ENCODE results near the gene RTKN.

RTKN gene

GRCh38 chr2:74392449-74392743 is 49.3 kb downstream of the RTKN start:
- POLR2A ChIA-PET = no interaction called here
- H3K4me3 ChIP-seq (ENCODE audit: control insufficient read depth in 1 of 7, extremely low read depth in 1 of 7, insufficient read depth in 4 of 7, low read depth in 2 of 7, low read length in 6 of 7) = peak overlapping the region in 4 of 7 experiments; percentile 90 to 98 (median 94)
- CTCF ChIA-PET = interaction anchor here (0.7 to 2.6 kb wide), 4 partner anchors 21 to 195 kb away, joined by 3 to 10 read pairs (median 5); no protein-coding TSS in a partner anchor
- no peaks in the 10 kb centered on the region for H3K36me3 ChIP-seq (ENCODE audit: control insufficient read depth in 4 of 4, insufficient read depth in 4 of 4, low read length in 3 of 4)
- H3K9me3 ChIP-seq (ENCODE audit: control extremely low read depth in 1 of 5, control insufficient read depth in 4 of 5, insufficient read depth in 2 of 5, low read depth in 1 of 5, low read length in 4 of 5) = no peaks in the 10 kb centered on the region
- H3K27ac ChIP-seq (ENCODE audit: insufficient read depth in 1 of 2, low read depth in 1 of 2, low read length in 2 of 2, poor library complexity in 1 of 2, severe bottlenecking in 2 of 2) = no peak overlapping the region
- no peak for DNase-seq
- 85% methylated on average over 12 of the region's 13 CpGs for WGBS (ENCODE audit: insufficient coverage)
- no peaks in the 10 kb centered on the region for H3K27me3 ChIP-seq (replicated peaks in 2 of 5; ENCODE audit: control insufficient read depth in 4 of 5, insufficient read depth in 5 of 5, low read length in 4 of 5)
- peaks cover 11 to 19% (median 14%) of the 10 kb centered on the region in 4 experiments for H3K4me1 ChIP-seq (ENCODE audit: control extremely low read depth in 1 of 4, control insufficient read depth in 4 of 4, insufficient read depth in 4 of 4, low read length in 3 of 4)

- ChIA-PET CTCF (interaction anchor here (0.7 to 4.0 kb wide), 9 partner anchors 8 to 195 kb away, joined by 3 to 29 read pairs (median 5); partner anchors contain the start of gene DCTN1), POLR2A (interaction anchor here (0.6 kb wide), 2 partner anchors 57 to 74 kb away, joined by 3 read pairs; no protein-coding TSS in a partner anchor)
- H3K4me3 ChIP-seq (ENCODE audit: control insufficient read depth in 1 of 7, extremely low read depth in 1 of 7, insufficient read depth in 4 of 7, low read depth in 2 of 7, low read length in 6 of 7) = peak overlapping the region; percentile 70 to 98 (median 90)
- WGBS (ENCODE audit: insufficient coverage) = 2% methylated on average over 38 of the region's 62 CpGs
- H3K9me3 ChIP-seq (ENCODE audit: control extremely low read depth in 1 of 5, control insufficient read depth in 4 of 5, insufficient read depth in 2 of 5, low read depth in 1 of 5, low read length in 4 of 5) = no peaks in the 10 kb centered on the region
- DNase-seq = peak; percentile 95 to 97 (median 96)
- H3K27ac ChIP-seq (ENCODE audit: insufficient read depth in 1 of 2, low read depth in 1 of 2, low read length in 2 of 2, poor library complexity in 1 of 2, severe bottlenecking in 2 of 2) = peak overlapping the region; percentile 97 to 98
- no peaks in the 10 kb centered on the region for H3K36me3 ChIP-seq (ENCODE audit: control insufficient read depth in 4 of 4, insufficient read depth in 4 of 4, low read length in 3 of 4)
- H3K4me1 ChIP-seq (ENCODE audit: control extremely low read depth in 1 of 4, control insufficient read depth in 4 of 4, insufficient read depth in 4 of 4, low read length in 3 of 4) = peaks cover 11 to 19% (median 14%) of the 10 kb centered on the region in 4 experiments
- H3K27me3 ChIP-seq (replicated peaks in 2 of 5; ENCODE audit: control insufficient read depth in 4 of 5, insufficient read depth in 5 of 5, low read length in 4 of 5) = no peaks in the 10 kb centered on the region
Measured at GRCh38 chr2:74391580-74392448, 49.9 kb downstream of the RTKN start.

DNA sequence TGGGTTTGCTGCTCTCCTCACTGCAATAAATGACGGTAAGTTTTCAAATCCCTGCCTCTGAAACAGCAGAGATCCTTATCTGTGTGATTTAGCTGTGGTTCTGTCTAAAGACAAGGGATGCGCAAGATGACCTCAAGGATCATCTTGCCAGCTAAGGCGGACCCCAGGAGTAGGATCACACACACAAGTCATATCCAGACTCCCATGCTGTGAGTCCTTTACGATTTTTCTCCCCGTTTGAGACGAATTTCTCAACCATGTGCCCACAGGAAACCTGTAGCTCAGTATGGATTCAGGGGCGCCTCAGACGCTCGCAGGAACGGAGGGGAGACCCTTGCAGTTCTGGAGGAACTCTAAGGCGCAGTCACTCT is 50.5 kb downstream of the RTKN start:
- H3K36me3 ChIP-seq (ENCODE audit: control insufficient read depth in 4 of 4, insufficient read depth in 4 of 4, low read length in 3 of 4) = no peaks in the 10 kb centered on the region
- H3K9me3 ChIP-seq (ENCODE audit: control extremely low read depth in 1 of 5, control insufficient read depth in 4 of 5, insufficient read depth in 2 of 5, low read depth in 1 of 5, low read length in 4 of 5) = no peaks in the 10 kb centered on the region
- H3K27ac ChIP-seq (ENCODE audit: insufficient read depth in 1 of 2, low read depth in 1 of 2, low read length in 2 of 2, poor library complexity in 1 of 2, severe bottlenecking in 2 of 2) = peak overlapping the region; percentile 97 to 98
- POLR2A ChIA-PET = interaction anchor here (0.6 kb wide), 2 partner anchors 56 to 74 kb away, joined by 3 read pairs; no protein-coding TSS in a partner anchor
- H3K4me3 ChIP-seq (ENCODE audit: control insufficient read depth in 1 of 7, extremely low read depth in 1 of 7, insufficient read depth in 4 of 7, low read depth in 2 of 7, low read length in 6 of 7) = peak overlapping the region; percentile 70 to 98 (median 90)
- peak in 2 of 3 donors; percentile 48 to 61 for DNase-seq
- 0% methylated on average over 10 of the region's 11 CpGs for WGBS (ENCODE audit: insufficient coverage)
- H3K4me1 ChIP-seq (ENCODE audit: control extremely low read depth in 1 of 4, control insufficient read depth in 4 of 4, insufficient read depth in 4 of 4, low read length in 3 of 4) = peaks cover 11 to 19% (median 14%) of the 10 kb centered on the region in 4 experiments
- H3K27me3 ChIP-seq (replicated peaks in 2 of 5; ENCODE audit: control insufficient read depth in 4 of 5, insufficient read depth in 5 of 5, low read length in 4 of 5) = no peaks in the 10 kb centered on the region
- CTCF ChIA-PET = interaction anchor here (0.6 to 4.0 kb wide), 9 partner anchors 9 to 181 kb away, joined by 3 to 29 read pairs (median 5); partner anchors contain the start of gene DCTN1

GRCh38 chr2:74390606-74391005 is 51.1 kb downstream of the RTKN start:
- no peak for DNase-seq

DNA sequence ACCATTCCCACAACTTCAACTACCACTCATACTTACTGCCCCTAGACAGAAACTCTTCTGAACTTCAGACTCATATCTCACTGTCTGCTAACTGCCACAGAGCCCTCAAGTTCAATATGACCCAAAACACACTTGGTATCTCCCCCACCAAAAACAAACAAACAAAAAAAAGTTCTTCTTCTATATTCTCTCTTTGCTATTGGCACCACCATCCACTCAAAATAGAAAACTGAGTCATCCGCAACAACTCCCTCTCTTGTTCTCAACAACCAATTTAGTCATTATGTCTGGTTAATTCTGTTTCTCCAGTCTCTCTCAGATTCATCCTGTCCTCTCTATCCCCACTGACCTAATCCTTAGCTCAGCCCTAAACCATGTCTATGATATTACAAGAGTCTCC is 54.4 kb downstream of the RTKN start:
- WGBS (ENCODE audit: insufficient coverage) = 100% methylated on average over 1 of the region's 1 CpG
- H3K4me1 ChIP-seq (ENCODE audit: control extremely low read depth in 1 of 4, control insufficient read depth in 4 of 4, insufficient read depth in 4 of 4, low read length in 3 of 4) = peaks cover 11 to 19% (median 14%) of the 10 kb centered on the region in 4 experiments
- no peak overlapping the region for H3K4me3 ChIP-seq (ENCODE audit: control insufficient read depth in 1 of 7, extremely low read depth in 1 of 7, insufficient read depth in 4 of 7, low read depth in 2 of 7, low read length in 6 of 7)
- ChIA-PET POLR2A (no interaction called here), CTCF (interaction anchor here (1.4 kb wide), 1 partner anchor 12 kb away, joined by 4 read pairs; no protein-coding TSS in a partner anchor)
- no peaks in the 10 kb centered on the region for H3K9me3 ChIP-seq (ENCODE audit: control extremely low read depth in 1 of 5, control insufficient read depth in 4 of 5, insufficient read depth in 2 of 5, low read depth in 1 of 5, low read length in 4 of 5)
- no peak for DNase-seq
- H3K36me3 ChIP-seq (ENCODE audit: control insufficient read depth in 4 of 4, insufficient read depth in 4 of 4, low read length in 3 of 4) = peaks cover 0 to 22% (median 6%) of the 10 kb centered on the region in 4 experiments
- H3K27ac ChIP-seq (ENCODE audit: insufficient read depth in 1 of 2, low read depth in 1 of 2, low read length in 2 of 2, poor library complexity in 1 of 2, severe bottlenecking in 2 of 2) = no peak overlapping the region
- no peaks in the 10 kb centered on the region for H3K27me3 ChIP-seq (replicated peaks in 2 of 5; ENCODE audit: control insufficient read depth in 4 of 5, insufficient read depth in 5 of 5, low read length in 4 of 5)

More at GRCh38 chr2:74390606-74391005, 51.1 kb downstream of the RTKN start:
- Histone ChIP-seq H3K27ac (ENCODE audit: insufficient read depth in 1 of 2, low read depth in 1 of 2, low read length in 2 of 2, poor library complexity in 1 of 2, severe bottlenecking in 2 of 2) (no peak overlapping the region), H3K4me1 (ENCODE audit: control extremely low read depth in 1 of 4, control insufficient read depth in 4 of 4, insufficient read depth in 4 of 4, low read length in 3 of 4) (peaks cover 11 to 19% (median 14%) of the 10 kb centered on the region in 4 experiments), H3K4me3 (ENCODE audit: control insufficient read depth in 1 of 7, extremely low read depth in 1 of 7, insufficient read depth in 4 of 7, low read depth in 2 of 7, low read length in 6 of 7) (peak overlapping the region in 6 of 7 experiments; percentile 76 to 98 (median 92)), H3K36me3 (ENCODE audit: control insufficient read depth in 4 of 4, insufficient read depth in 4 of 4, low read length in 3 of 4) (peaks cover 0 to under 1% (median 0%) of the 10 kb centered on the region in 4 experiments), H3K27me3 (replicated peaks in 2 of 5; ENCODE audit: control insufficient read depth in 4 of 5, insufficient read depth in 5 of 5, low read length in 4 of 5) (no peaks in the 10 kb centered on the region), H3K9me3 (ENCODE audit: control extremely low read depth in 1 of 5, control insufficient read depth in 4 of 5, insufficient read depth in 2 of 5, low read depth in 1 of 5, low read length in 4 of 5) (no peaks in the 10 kb centered on the region)
- WGBS (ENCODE audit: insufficient coverage) = 80% methylated on average over 1 of the region's 5 CpGs
- ChIA-PET POLR2A (interaction anchor here (0.6 to 0.7 kb wide), 2 partner anchors 56 to 415 kb away, joined by 3 read pairs; no protein-coding TSS in a partner anchor), CTCF (interaction anchor here (0.6 to 4.0 kb wide), 7 partner anchors 9 to 180 kb away, joined by 3 to 29 read pairs (median 7); no protein-coding TSS in a partner anchor)

DNA sequence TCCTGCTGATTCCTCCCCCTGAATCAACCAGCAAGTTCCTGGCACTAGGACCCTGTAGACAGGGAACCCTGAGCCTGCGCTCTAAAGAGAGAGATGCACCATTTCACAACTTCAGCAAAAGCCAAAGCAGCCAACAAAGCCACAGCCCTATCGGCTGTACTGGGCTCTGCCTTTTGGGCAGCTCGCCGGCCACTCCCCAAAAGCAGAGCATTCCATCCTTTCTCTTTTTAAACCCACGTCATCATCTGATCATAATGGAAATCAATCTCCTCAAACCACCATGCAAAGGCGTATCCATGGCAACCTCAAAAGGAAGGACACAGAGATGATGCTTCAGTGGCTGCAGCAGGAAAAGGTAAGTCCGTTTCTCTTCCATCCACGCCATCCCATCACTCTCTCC is 56.3 kb downstream of the RTKN start:
- H3K27me3 ChIP-seq (replicated peaks in 2 of 5; ENCODE audit: control insufficient read depth in 4 of 5, insufficient read depth in 5 of 5, low read length in 4 of 5) = no peaks in the 10 kb centered on the region
- ChIA-PET POLR2A (no interaction called here), CTCF (no interaction called here)
- no peak overlapping the region for H3K27ac ChIP-seq (ENCODE audit: insufficient read depth in 1 of 2, low read depth in 1 of 2, low read length in 2 of 2, poor library complexity in 1 of 2, severe bottlenecking in 2 of 2)
- WGBS (ENCODE audit: insufficient coverage) = 89% methylated on average over 5 of the region's 8 CpGs
- peaks cover 0 to 22% (median 6%) of the 10 kb centered on the region in 4 experiments for H3K36me3 ChIP-seq (ENCODE audit: control insufficient read depth in 4 of 4, insufficient read depth in 4 of 4, low read length in 3 of 4)
- no peak overlapping the region for H3K4me3 ChIP-seq (ENCODE audit: control insufficient read depth in 1 of 7, extremely low read depth in 1 of 7, insufficient read depth in 4 of 7, low read depth in 2 of 7, low read length in 6 of 7)
- DNase-seq = peak in 1 of 3 donors; percentile 6
- peaks cover 3 to 9% (median 4%) of the 10 kb centered on the region in 4 experiments for H3K4me1 ChIP-seq (ENCODE audit: control extremely low read depth in 1 of 4, control insufficient read depth in 4 of 4, insufficient read depth in 4 of 4, low read length in 3 of 4)
- H3K9me3 ChIP-seq (ENCODE audit: control extremely low read depth in 1 of 5, control insufficient read depth in 4 of 5, insufficient read depth in 2 of 5, low read depth in 1 of 5, low read length in 4 of 5) = no peaks in the 10 kb centered on the region

GRCh38 chr2:74384051-74384450 is 57.7 kb downstream of the RTKN start:
- no peak overlapping the region for H3K27ac ChIP-seq (ENCODE audit: insufficient read depth in 1 of 2, low read depth in 1 of 2, low read length in 2 of 2, poor library complexity in 1 of 2, severe bottlenecking in 2 of 2)
- no peak overlapping the region for H3K4me3 ChIP-seq (ENCODE audit: control insufficient read depth in 1 of 7, extremely low read depth in 1 of 7, insufficient read depth in 4 of 7, low read depth in 2 of 7, low read length in 6 of 7)
- CTCF ChIA-PET = no interaction called here
- peaks cover 0 to 22% (median 6%) of the 10 kb centered on the region in 4 experiments for H3K36me3 ChIP-seq (ENCODE audit: control insufficient read depth in 4 of 4, insufficient read depth in 4 of 4, low read length in 3 of 4)
- POLR2A ChIA-PET = no interaction called here
- peaks cover 0 to 11% (median 5%) of the 10 kb centered on the region in 4 experiments for H3K4me1 ChIP-seq (ENCODE audit: control extremely low read depth in 1 of 4, control insufficient read depth in 4 of 4, insufficient read depth in 4 of 4, low read length in 3 of 4)
- WGBS (ENCODE audit: insufficient coverage) = no CpG with 5 or more reads among the region's 3 CpGs
- H3K27me3 ChIP-seq (replicated peaks in 2 of 5; ENCODE audit: control insufficient read depth in 4 of 5, insufficient read depth in 5 of 5, low read length in 4 of 5) = no peaks in the 10 kb centered on the region
- H3K9me3 ChIP-seq (ENCODE audit: control extremely low read depth in 1 of 5, control insufficient read depth in 4 of 5, insufficient read depth in 2 of 5, low read depth in 1 of 5, low read length in 4 of 5) = no peaks in the 10 kb centered on the region
- DNase-seq = no peak
